Left ventricle myocardium superior (tissue), 1 donor: Measurements from ENCODE around the gene FADS1. TPM values are rescaled to one million over a fixed set of nuclear protein-coding genes. Genes with fewer than 3 reads are reported as not detected.

Experiments used
- ATAC-seq: fragments of 200-7000 bp; cut with Tn5 transposase; one replicate; pipeline ENCODE4 v1.9.1; 2020; ENCODE audit warnings: mild to moderate bottlenecking, moderate library complexity
- DNase-seq: peaks from one replicate; pipeline ENCODE4 v3.0.0-alpha.2; 2020
- intact Hi-C: fragments of 100-400 bp; cut with micrococcal nuclease; formaldehyde crosslinking; loops from one replicate; pipeline ENCODE4 v1.11.0; 2022
- total RNA-seq: library from RNA; stranded (reverse); fragmentation: NEBNext Ultra II Directional; extraction: Animal tissue kit (Norgen Biotek cat#: 25700); gene quantifications from one replicate; pipeline ENCODE4 v1.2.1, GENCODE V29; 2021
- donor health status: DM: no; HTN: yes; CAD: no; lungs with severe emphysema.

The FADS1 gene
- total RNA-seq, 1 donor from 2014 or later = 26.3 TPM

- no peak for DNase-seq
- no peak for ATAC-seq
- intact Hi-C loops = no loop called here
These were observed 63.1 kb downstream of the FADS1 start for GRCh38 chr11:61753672-61754071.

- DNase-seq = no peak
- intact Hi-C loops = no loop called here
These were observed 63.8 kb downstream of the FADS1 start for GRCh38 chr11:61752925-61753521.

GRCh38 chr11:61752117-61752924 is 64.5 kb downstream of the FADS1 start, which contains the start of gene MYRF:
MYRF (plus strand) TSS chr11:61752636; CDS start chr11:61752745, 109 bp downstream.
- intact Hi-C loops = no loop called here
- peak; percentile 56 for ATAC-seq
- peak; percentile 75 for DNase-seq

More at GRCh38 chr11:61752925-61753521, 63.8 kb downstream of the FADS1 start:
- no peak for ATAC-seq

GRCh38 chr11:61751384-61751783 is 65.4 kb downstream of the FADS1 start:
- DNase-seq (no peak), ATAC-seq (no peak)
- intact Hi-C loops = no loop called here

GRCh38 chr11:61750631-61751273 is 66.1 kb downstream of the FADS1 start:
- intact Hi-C loops = no loop called here
- DNase-seq (no peak), ATAC-seq (no peak)

Other genes starting within 250 kb of the FADS1 start
- 32.5 TPM for gene SYT7, start 235.9 kb downstream of the FADS1 start, total RNA-seq
- 5.5 TPM for gene DAGLA, start 136.6 kb downstream of the FADS1 start, total RNA-seq
- 2.1 TPM for gene MYRF, start 64.4 kb downstream of the FADS1 start, total RNA-seq
- 130 TPM for gene TMEM258, start 24.4 kb downstream of the FADS1 start, total RNA-seq
- gene FEN1, start 24.1 kb downstream of the FADS1 start, total RNA-seq = 6.4 TPM
- 24.7 TPM for gene FADS2, start 11.3 kb upstream of the FADS1 start, total RNA-seq
- 69.7 TPM for gene FADS3, start 74.5 kb upstream of the FADS1 start, total RNA-seq
- 11.1 TPM for gene RAB3IL1, start 100.6 kb upstream of the FADS1 start, total RNA-seq
- gene BEST1, start 133.3 kb upstream of the FADS1 start, total RNA-seq = 1.1 TPM
- gene FTH1, start 150.6 kb upstream of the FADS1 start, total RNA-seq = 2,305 TPM